Mesenchymal stem cell (in vitro differentiated cells and primary cell): ENCODE data around the gene OR6S1.

Source experiments
- DNase-seq: peaks from one replicate; pipeline ENCODE4 v3.0.0-alpha.2; 2013
- H2AFZ ChIP-seq: one replicate; pipeline ENCODE4 v1.6.1; 2013; ENCODE audit warnings: low read depth, mild to moderate bottlenecking, control low read depth, inconsistent platforms, low read length, moderate library complexity
- H2AK5ac ChIP-seq: 2 replicates; pipeline ENCODE4 v1.6.1; 2013; ENCODE audit warnings: low read length, moderate library complexity, mild to moderate bottlenecking, inconsistent platforms; ENCODE audit not compliant: severe bottlenecking
- H2BK120ac ChIP-seq: one replicate; pipeline ENCODE4 v1.6.1; 2013; ENCODE audit warnings: low read depth, mild to moderate bottlenecking, inconsistent platforms, low read length, moderate library complexity
- H2BK12ac ChIP-seq, 2 experiments: one replicate each; pipeline ENCODE4 v1.6.1; 2013; ENCODE audit warnings: inconsistent platforms in 2 of 2, low read length in 2 of 2, mild to moderate bottlenecking in 2 of 2, moderate library complexity in 2 of 2, control low read depth in 1 of 2
- H2BK15ac ChIP-seq: one replicate; pipeline ENCODE4 v1.6.1; 2013; ENCODE audit warnings: mild to moderate bottlenecking, low read depth, inconsistent platforms; ENCODE audit not compliant: poor library complexity, severe bottlenecking
- H2BK5ac ChIP-seq: 2 replicates; pipeline ENCODE4 v1.6.1; 2013; ENCODE audit warnings: low read depth, mild to moderate bottlenecking, low read length, control low read depth, inconsistent platforms; ENCODE audit not compliant: poor library complexity, severe bottlenecking
- H3K14ac ChIP-seq, 2 experiments: one replicate each; pipeline ENCODE4 v1.6.1; 2013; ENCODE audit warnings: inconsistent platforms in 2 of 2, low read length in 2 of 2, control low read depth in 1 of 2, mild to moderate bottlenecking in 1 of 2, moderate library complexity in 1 of 2
- H3K18ac ChIP-seq, 2 experiments: one replicate each; pipeline ENCODE4 v1.6.1; 2013; ENCODE audit warnings: inconsistent platforms in 2 of 2, low read length in 2 of 2, control low read depth in 1 of 2, low read depth in 1 of 2, mild to moderate bottlenecking in 1 of 2
- H3K23ac ChIP-seq, 2 experiments: one replicate each; pipeline ENCODE4 v1.6.1; 2013; ENCODE audit warnings: inconsistent platforms in 2 of 2, low read length in 2 of 2, mild to moderate bottlenecking in 2 of 2, moderate library complexity in 2 of 2, control low read depth in 1 of 2
- H3K27ac ChIP-seq: 2 replicates; pipeline ENCODE4 v1.5.1; 2013; ENCODE audit warnings: mild to moderate bottlenecking, moderate library complexity, low read length, control low read depth, inconsistent platforms; ENCODE audit not compliant: poor library complexity, severe bottlenecking
- H3K27me3 ChIP-seq, 2 experiments: 2 replicates each; pipeline versions ENCODE4 v1.6.1 to v1.7.0; 2013; ENCODE audit warnings: low read length in 2 of 2, mild to moderate bottlenecking in 2 of 2, moderate library complexity in 2 of 2, control low read depth in 1 of 2, inconsistent platforms in 1 of 2; ENCODE audit not compliant: control insufficient read depth in 1 of 2, insufficient read depth in 1 of 2
- H3K36me3 ChIP-seq, 2 experiments: 2 replicates each; pipeline versions ENCODE4 v1.6.1 to v1.7.0; 2013; ENCODE audit warnings: low read length in 2 of 2, control low read depth in 1 of 2, inconsistent platforms in 1 of 2, low read depth in 1 of 2, mild to moderate bottlenecking in 1 of 2; ENCODE audit not compliant: insufficient read depth in 2 of 2, control insufficient read depth in 1 of 2
- H3K4ac ChIP-seq, 2 experiments: one replicate each; pipeline ENCODE4 v1.6.1; 2013; ENCODE audit warnings: inconsistent platforms in 2 of 2, low read length in 2 of 2, mild to moderate bottlenecking in 2 of 2, moderate library complexity in 2 of 2, control low read depth in 1 of 2, low read depth in 1 of 2
- H3K4me1 ChIP-seq: 2 replicates; pipeline ENCODE4 v1.6.1; 2013; ENCODE audit warnings: low read depth, low read length, control low read depth; ENCODE audit not compliant: control insufficient read depth, insufficient read depth
- H3K4me2 ChIP-seq: 2 replicates; pipeline ENCODE4 v1.6.1; 2013; ENCODE audit warnings: low read length, mild to moderate bottlenecking, inconsistent platforms; ENCODE audit not compliant: poor library complexity, severe bottlenecking
- H3K4me3 ChIP-seq, 2 experiments: 2 replicates each; pipeline versions ENCODE4 v1.5.1 to v1.7.0; 2013; ENCODE audit warnings: low read length in 2 of 2, mild to moderate bottlenecking in 2 of 2, control low read depth in 1 of 2, low read depth in 1 of 2; ENCODE audit not compliant: insufficient read depth in 1 of 2
- H3K79me1 ChIP-seq: replicated peaks from 2 replicates; pipeline ENCODE4 v1.6.1; 2013; ENCODE audit warnings: mild to moderate bottlenecking, control low read depth, low read length, inconsistent platforms; ENCODE audit not compliant: poor library complexity, severe bottlenecking
- H3K9ac ChIP-seq: 2 replicates; pipeline ENCODE4 v1.7.0; 2013; ENCODE audit warnings: mild to moderate bottlenecking, low read length, moderate library complexity
- H3K9me3 ChIP-seq: 2 replicates; pipeline ENCODE4 v1.7.0; 2013; ENCODE audit warnings: mild to moderate bottlenecking, low read length; ENCODE audit not compliant: control insufficient read depth
- H4K8ac ChIP-seq: one replicate; pipeline ENCODE4 v1.6.1; 2013; ENCODE audit warnings: inconsistent platforms, mild to moderate bottlenecking, low read length, moderate library complexity
- H4K91ac ChIP-seq: one replicate; pipeline ENCODE4 v1.6.1; 2013; ENCODE audit warnings: mild to moderate bottlenecking, low read length, inconsistent platforms
- WGBS: methylation state at CpG from one replicate; pipeline ENCODE4 v1.1.7; 2013; ENCODE audit warnings: mixed read lengths; 5-methylcytosine and 5-hydroxymethylcytosine counted together

OR6S1 gene

GRCh38 chr14:20613094-20614037, 28.1 kb downstream of the OR6S1 start:
- peaks cover under 1 to 5% of the 10 kb centered on the region in 2 experiments for H3K27me3 ChIP-seq
- no peaks in the 10 kb centered on the region for H3K79me1 ChIP-seq
- no peak overlapping the region for H3K23ac ChIP-seq
- no peak overlapping the region for H2BK12ac ChIP-seq
- H3K9me3 ChIP-seq: no peaks in the 10 kb centered on the region
- no peak overlapping the region for H4K91ac ChIP-seq
- peak; percentile 98 for DNase-seq
- peak overlapping the region; percentile 42 to 92 for H3K4me3 ChIP-seq
- no peak overlapping the region for H2BK120ac ChIP-seq
- H3K4ac ChIP-seq: no peak overlapping the region
- peak overlapping the region; percentile 85 for H3K9ac ChIP-seq
- peak overlapping the region; percentile 87 for H3K4me2 ChIP-seq
- no peak overlapping the region for H3K14ac ChIP-seq
- H2AK5ac ChIP-seq: no peak overlapping the region
- WGBS: 1% methylated on average over 28 of the region's 34 CpGs
- no peaks in the 10 kb centered on the region for H3K4me1 ChIP-seq
- H3K36me3 ChIP-seq: no peaks in the 10 kb centered on the region
- no peak overlapping the region for H2BK15ac ChIP-seq
- H4K8ac ChIP-seq: no peak overlapping the region
- peak overlapping the region; percentile 84 for H3K27ac ChIP-seq
- H2AFZ ChIP-seq: no peak overlapping the region
- H3K18ac ChIP-seq: peak overlapping the region in 1 of 2 experiments; percentile 39
- H2BK5ac ChIP-seq: no peak overlapping the region

GRCh38 chr14:20612403-20612802, 29.1 kb downstream of the OR6S1 start:
- Histone ChIP-seq H3K36me3 (no peaks in the 10 kb centered on the region), H3K18ac (no peak overlapping the region), H3K27me3 (peaks cover 2 to 4% of the 10 kb centered on the region in 2 experiments), H2AFZ (no peak overlapping the region), H3K4me3 (no peak overlapping the region), H3K23ac (no peak overlapping the region), H2BK15ac (no peak overlapping the region), H2AK5ac (no peak overlapping the region), H3K27ac (no peak overlapping the region), H4K91ac (no peak overlapping the region), H3K4me2 (no peak overlapping the region), H3K9me3 (no peaks in the 10 kb centered on the region), H2BK12ac (no peak overlapping the region), H3K14ac (no peak overlapping the region), H3K4ac (no peak overlapping the region), H3K4me1 (no peaks in the 10 kb centered on the region), H2BK120ac (no peak overlapping the region), H2BK5ac (no peak overlapping the region), H3K79me1 (no peaks in the 10 kb centered on the region), H3K9ac (no peak overlapping the region), H4K8ac (no peak overlapping the region)
- WGBS: 79% methylated on average over 3 of the region's 5 CpGs
- no peak for DNase-seq

- Histone ChIP-seq H2BK15ac (no peak overlapping the region), H3K36me3 (no peaks in the 10 kb centered on the region), H3K4ac (no peak overlapping the region), H3K79me1 (no peaks in the 10 kb centered on the region), H4K8ac (no peak overlapping the region), H3K4me2 (no peak overlapping the region), H3K27me3 (peaks cover 2 to 4% of the 10 kb centered on the region in 2 experiments), H2AFZ (no peak overlapping the region), H3K27ac (no peak overlapping the region), H2BK12ac (no peak overlapping the region), H3K14ac (no peak overlapping the region), H3K9ac (no peak overlapping the region), H2AK5ac (no peak overlapping the region), H2BK5ac (no peak overlapping the region), H3K4me3 (no peak overlapping the region), H2BK120ac (no peak overlapping the region), H3K18ac (no peak overlapping the region), H3K4me1 (no peaks in the 10 kb centered on the region), H4K91ac (no peak overlapping the region), H3K9me3 (no peaks in the 10 kb centered on the region), H3K23ac (no peak overlapping the region)
- WGBS: 70% methylated on average over 4 of the region's 4 CpGs
- no peak for DNase-seq
Measured at GRCh38 chr14:20611277-20611676, 30.2 kb downstream of the OR6S1 start.

GRCh38 chr14:20610002-20610765, 31.3 kb downstream of the OR6S1 start:
- Histone ChIP-seq H2BK12ac (no peak overlapping the region), H2AFZ (no peak overlapping the region), H2BK15ac (no peak overlapping the region), H3K4me2 (peak overlapping the region; percentile 66), H3K36me3 (no peaks in the 10 kb centered on the region), H3K23ac (no peak overlapping the region), H2BK5ac (no peak overlapping the region), H3K27me3 (peaks cover 2 to 4% of the 10 kb centered on the region in 2 experiments), H3K4me1 (no peaks in the 10 kb centered on the region), H4K91ac (no peak overlapping the region), H3K9me3 (no peaks in the 10 kb centered on the region), H3K4ac (no peak overlapping the region), H3K9ac (peak overlapping the region; percentile 90), H4K8ac (no peak overlapping the region), H2BK120ac (no peak overlapping the region), H3K27ac (no peak overlapping the region), H3K18ac (no peak overlapping the region), H3K79me1 (no peaks in the 10 kb centered on the region), H3K14ac (no peak overlapping the region), H3K4me3 (peak overlapping the region; percentile 87 to 97), H2AK5ac (no peak overlapping the region)
- 10% methylated on average over 17 of the region's 27 CpGs for WGBS
- DNase-seq: peak; percentile 76
